ENCODE data around the gene KIF2B.

KIF2B gene

GRCh38 chr17:53792451-53792850 lies 30.3 kb upstream of the KIF2B start:
- no peak for DNase-seq (ENCODE audit: low read depth in 1 of 2, low spot score in 1 of 2)
- H3K27ac ChIP-seq (replicated peaks) = no peak overlapping the region
- TF ChIP-seq CTCF (IDR thresholded peaks at IDR 0.05; ENCODE audit: insufficient read depth, low read length) = no peak
- no peak for TF ChIP-seq GABPA (IDR thresholded peaks at IDR 0.05; ENCODE audit: low read depth)
- TF ChIP-seq POLR2AphosphoS5 (IDR thresholded peaks at IDR 0.05; ENCODE audit: low read depth) = no peak
- TF ChIP-seq REST (IDR thresholded peaks at IDR 0.05; ENCODE audit: insufficient replicate concordance, low read depth) = no peak
- no peak for TF ChIP-seq SPI1 (IDR thresholded peaks at IDR 0.05; ENCODE audit: borderline replicate concordance, low read depth)
- peaks cover 2% of the 10 kb centered on the region for H3K27me3 ChIP-seq (ENCODE audit: insufficient read depth, poor library complexity, severe bottlenecking)
- no peak overlapping the region for H3K4me3 ChIP-seq (replicated peaks; ENCODE audit: insufficient read depth, low read length)

GRCh38 chr17:53792997-53793396 lies 29.7 kb upstream of the KIF2B start:
- Histone ChIP-seq H3K27ac (replicated peaks) (no peak overlapping the region), H3K4me3 (replicated peaks; ENCODE audit: insufficient read depth, low read length) (no peak overlapping the region), H3K27me3 (ENCODE audit: insufficient read depth, poor library complexity, severe bottlenecking) (peaks cover 2% of the 10 kb centered on the region)
- no peak for DNase-seq (ENCODE audit: low read depth in 1 of 2, low spot score in 1 of 2)
- no peak for TF ChIP-seq CTCF (IDR thresholded peaks at IDR 0.05; ENCODE audit: insufficient read depth, low read length)
- no peak for TF ChIP-seq GABPA (IDR thresholded peaks at IDR 0.05; ENCODE audit: low read depth)
- TF ChIP-seq POLR2AphosphoS5 (IDR thresholded peaks at IDR 0.05; ENCODE audit: low read depth) = no peak
- no peak for TF ChIP-seq REST (IDR thresholded peaks at IDR 0.05; ENCODE audit: insufficient replicate concordance, low read depth)
- TF ChIP-seq SPI1 (IDR thresholded peaks at IDR 0.05; ENCODE audit: borderline replicate concordance, low read depth) = no peak

- Histone ChIP-seq H3K27ac (replicated peaks) (no peak overlapping the region), H3K27me3 (ENCODE audit: insufficient read depth, poor library complexity, severe bottlenecking) (no peaks in the 10 kb centered on the region), H3K4me3 (replicated peaks; ENCODE audit: insufficient read depth, low read length) (no peak overlapping the region)
- no peak for DNase-seq (ENCODE audit: low read depth in 1 of 2, low spot score in 1 of 2)
- TF ChIP-seq CTCF (IDR thresholded peaks at IDR 0.05; ENCODE audit: insufficient read depth, low read length) (no peak), REST (IDR thresholded peaks at IDR 0.05; ENCODE audit: insufficient replicate concordance, low read depth) (no peak), GABPA (IDR thresholded peaks at IDR 0.05; ENCODE audit: low read depth) (no peak), POLR2AphosphoS5 (IDR thresholded peaks at IDR 0.05; ENCODE audit: low read depth) (no peak), SPI1 (IDR thresholded peaks at IDR 0.05; ENCODE audit: borderline replicate concordance, low read depth) (no peak)
Observed at GRCh38 chr17:53794875-53795274, 27.9 kb upstream of the KIF2B start.
